Psoas muscle (tissue), 8 donors: ENCODE data around the gene CCDC92. TPM values are rescaled to one million over a fixed set of nuclear protein-coding genes. Genes with fewer than 3 reads are reported as not detected.

Experiments
- ATAC-seq, 4 donors: fragments of 200-7000 bp; cut with Tn5 transposase; one replicate each; pipeline ENCODE4 v1.9.1; 2020; ENCODE audit warnings: moderate library complexity in 3 of 4, mild to moderate bottlenecking in 2 of 4
- DNase-seq, 2 donors: peaks; one replicate each; pipeline ENCODE4 v3.0.0-alpha.2; 2020
- H3K27ac ChIP-seq: fragments of 200-600 bp; one replicate; pipeline ENCODE4 v1.8.0; 2022
- H3K27me3 ChIP-seq, 3 donors: fragments of 200-600 bp in 1 of 3; one replicate each; pipeline versions ENCODE4 v1.6.1 to v1.8.0; 2013 to 2022; ENCODE audit warnings: low read length in 2 of 3, mild to moderate bottlenecking in 2 of 3, moderate library complexity in 1 of 3; ENCODE audit not compliant: insufficient read depth in 3 of 3
- H3K36me3 ChIP-seq, 2 donors: fragments of 200-600 bp in 1 of 2; one replicate each; pipeline versions ENCODE4 v1.6.1 to v1.8.0; 2013 to 2022; ENCODE audit warnings: low read depth in 1 of 2, mild to moderate bottlenecking in 1 of 2, moderate library complexity in 1 of 2; ENCODE audit not compliant: insufficient read depth in 1 of 2
- H3K4me1 ChIP-seq: fragments of 200-600 bp; one replicate; pipeline ENCODE4 v1.8.0; 2022
- H3K4me3 ChIP-seq: fragments of 200-600 bp; one replicate; pipeline ENCODE4 v1.8.0; 2022; ENCODE audit warnings: mild to moderate bottlenecking
- H3K9me3 ChIP-seq: fragments of 200-600 bp; one replicate; pipeline ENCODE4 v1.8.0; 2022
- WGBS, 3 donors: extraction: QIAGEN DNeasy Blood & Tissue Kit; methylation state at CpG; one replicate each; pipeline versions ENCODE4 v1.1.6 to v1.1.7; 2013; 5-methylcytosine and 5-hydroxymethylcytosine counted together
- intact Hi-C, 2 donors: fragments of 100-400 bp; cut with DNase I; formaldehyde crosslinking; loops; one replicate each; pipeline versions ENCODE4 v1.11.0 to v1.14.2; 2022
- polyA plus RNA-seq, 3 donors: library from polyadenylated mRNA; stranded (reverse); fragments of 200-250 nt; gene quantifications; one replicate each; pipeline ENCODE4 v1.2.3, GENCODE V29; 2013
- total RNA-seq, 4 donors: library from RNA; stranded (reverse); fragmentation: NEBNext Ultra II Directional in 2 of 4; extraction: Animal tissue kit (Norgen Biotek cat#: 25700) in 2 of 4; gene quantifications; one replicate each; pipeline versions ENCODE4 v1.2.1 to v1.2.4, GENCODE V29; 2021 to 2023
- TF ChIP-seq, protein P1 (sequence below): fragments of 200-600 bp; IDR thresholded peaks from one replicate; pipeline ENCODE4 v1.8.0; 2022; ENCODE audit warnings: antibody characterized with exemption
- donor health status: healthy with polysubstance abuse.
- donor health status: DM: no; HTN: no; CAD: no; lungs with moderate emphysema.
- donor health status: Bipolar disorder and iron deficiency.
- donor health status: healthy.
- donor health status: DM: yes; HTN: yes; CAD: no.
- donor health status: DM: no; HTN: no; CAD: no.
- donor health status: DM: no; HTN: no; CAD: no.
- donor health status: DM: yes; HTN: yes; CAD: no.

Gene CCDC92
- total and polyA plus RNA-seq, 7 donors, result 27.9 to 83.2 (median 41.1) TPM

DNA sequence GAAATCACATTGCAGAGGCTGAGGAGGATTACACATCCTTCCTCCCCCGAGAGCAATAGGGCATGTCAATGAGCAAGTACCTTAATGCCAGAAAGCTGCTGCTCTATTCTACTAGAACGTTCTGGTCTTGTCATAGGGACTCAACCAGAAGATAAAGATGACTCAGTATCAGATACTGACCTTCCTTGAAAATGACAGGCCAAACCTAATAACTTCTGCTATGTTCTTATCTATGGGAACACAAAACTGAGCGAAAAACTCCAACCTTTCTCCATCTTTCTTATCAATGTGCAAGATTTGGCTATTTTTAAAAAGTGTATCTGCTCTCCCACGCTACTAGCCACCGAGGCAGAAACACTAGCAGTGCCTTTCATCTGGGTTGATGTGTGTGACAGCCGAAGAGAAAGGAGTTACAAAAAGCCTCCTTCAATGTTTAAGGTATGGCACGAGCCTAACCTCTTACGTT is 5.5 kb downstream of the CCDC92 start:
- intact Hi-C loops, result loop anchor here in 1 of 2 donors (10.0 kb wide), 1 partner anchor 242 kb away; no protein-coding TSS in a partner anchor
- DNase-seq (no peak), ATAC-seq (no peak)
- Histone ChIP-seq H3K4me3 (no peak overlapping the region), H3K27me3 (no peaks in the 10 kb centered on the region), H3K36me3 (peaks cover 2 to 5% of the 10 kb centered on the region in 2 donors), H3K9me3 (no peaks in the 10 kb centered on the region), H3K4me1 (peaks cover 11% of the 10 kb centered on the region), H3K27ac (no peak overlapping the region)
- WGBS, 3 donors, result 87 to 90% (median 88%) methylated on average over 8 of the region's 8 CpGs
- TF ChIP-seq, protein P1, sequence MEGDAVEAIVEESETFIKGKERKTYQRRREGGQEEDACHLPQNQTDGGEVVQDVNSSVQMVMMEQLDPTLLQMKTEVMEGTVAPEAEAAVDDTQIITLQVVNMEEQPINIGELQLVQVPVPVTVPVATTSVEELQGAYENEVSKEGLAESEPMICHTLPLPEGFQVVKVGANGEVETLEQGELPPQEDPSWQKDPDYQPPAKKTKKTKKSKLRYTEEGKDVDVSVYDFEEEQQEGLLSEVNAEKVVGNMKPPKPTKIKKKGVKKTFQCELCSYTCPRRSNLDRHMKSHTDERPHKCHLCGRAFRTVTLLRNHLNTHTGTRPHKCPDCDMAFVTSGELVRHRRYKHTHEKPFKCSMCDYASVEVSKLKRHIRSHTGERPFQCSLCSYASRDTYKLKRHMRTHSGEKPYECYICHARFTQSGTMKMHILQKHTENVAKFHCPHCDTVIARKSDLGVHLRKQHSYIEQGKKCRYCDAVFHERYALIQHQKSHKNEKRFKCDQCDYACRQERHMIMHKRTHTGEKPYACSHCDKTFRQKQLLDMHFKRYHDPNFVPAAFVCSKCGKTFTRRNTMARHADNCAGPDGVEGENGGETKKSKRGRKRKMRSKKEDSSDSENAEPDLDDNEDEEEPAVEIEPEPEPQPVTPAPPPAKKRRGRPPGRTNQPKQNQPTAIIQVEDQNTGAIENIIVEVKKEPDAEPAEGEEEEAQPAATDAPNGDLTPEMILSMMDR, result no peak

DNA sequence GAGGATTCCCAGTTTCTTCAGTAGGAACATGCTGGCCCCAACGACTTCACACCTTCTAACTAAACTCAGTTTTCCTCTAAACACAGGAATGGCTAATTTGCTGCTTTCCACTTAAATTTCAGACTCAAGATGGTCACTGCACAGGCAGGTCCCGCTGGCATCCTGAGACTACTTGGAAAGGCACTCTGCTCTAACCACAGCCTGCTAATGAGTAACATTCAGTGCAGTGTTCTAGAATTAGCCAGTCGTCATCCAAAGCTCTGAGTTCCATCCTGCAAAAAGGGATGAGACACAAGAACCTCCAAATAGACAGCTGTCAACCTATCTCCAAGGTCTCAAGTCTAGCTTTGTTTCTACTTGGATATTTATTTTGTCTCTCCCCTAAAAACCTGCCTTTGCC is 6.0 kb downstream of the CCDC92 start:
- WGBS, 3 donors, result 81 to 88% (median 81%) methylated on average over 3 of the region's 3 CpGs
- no peaks in the 10 kb centered on the region for H3K9me3 ChIP-seq
- intact Hi-C loops, result loop anchor here in 1 of 2 donors (10.0 kb wide), 1 partner anchor 242 kb away; no protein-coding TSS in a partner anchor
- peaks cover 2 to 5% of the 10 kb centered on the region in 2 donors for H3K36me3 ChIP-seq
- ATAC-seq (peak in 1 of 4 donors; percentile 42), DNase-seq (no peak)
- TF ChIP-seq, protein P1, result no peak
- H3K4me1 ChIP-seq, result peaks cover 10% of the 10 kb centered on the region
- no peaks in the 10 kb centered on the region for H3K27me3 ChIP-seq
- H3K4me3 ChIP-seq, result no peak overlapping the region
- H3K27ac ChIP-seq, result no peak overlapping the region

DNA sequence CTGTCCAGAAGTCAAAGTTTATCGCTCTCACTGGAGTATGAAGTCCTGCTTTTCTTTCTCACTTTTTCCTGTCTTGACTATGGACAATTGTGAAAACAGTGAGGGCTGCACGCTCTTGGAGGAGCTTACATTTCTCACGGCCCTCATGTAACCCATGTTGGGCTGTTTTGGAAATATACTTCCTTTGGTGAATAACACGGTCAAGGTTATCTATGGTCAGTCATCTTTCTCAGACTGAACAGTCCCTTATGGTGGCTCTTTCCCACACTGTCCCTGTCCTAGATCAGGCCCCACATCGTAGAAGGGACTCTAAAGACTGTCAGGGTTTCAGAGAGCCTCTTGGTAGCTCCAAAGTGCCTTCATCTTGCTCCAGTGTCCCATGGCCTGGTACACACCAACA is 7.2 kb downstream of the CCDC92 start:
- H3K36me3 ChIP-seq, result peaks cover 2 to 5% of the 10 kb centered on the region in 2 donors
- WGBS, 3 donors, result 62 to 68% (median 63%) methylated on average over 5 of the region's 5 CpGs

DNA sequence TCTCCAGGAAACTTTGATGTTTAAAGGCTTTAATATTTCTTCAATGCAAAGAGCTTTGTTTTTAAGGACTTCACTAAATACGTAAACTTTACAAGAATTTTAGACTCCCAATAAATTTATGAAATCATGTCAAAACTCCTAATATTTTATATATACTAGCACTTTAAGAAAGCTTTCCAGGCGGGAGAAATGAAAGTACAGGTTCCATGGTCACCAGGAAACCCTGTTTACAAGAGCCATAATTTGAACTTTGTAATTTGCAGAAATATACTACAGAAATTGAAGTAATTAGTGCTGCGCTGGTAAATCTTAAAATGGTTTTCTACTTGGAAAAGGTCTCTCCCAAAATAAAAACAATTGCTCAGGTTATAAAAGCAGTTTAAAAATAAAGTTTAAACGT is 8.8 kb downstream of the CCDC92 start:
- Histone ChIP-seq H3K9me3 (no peaks in the 10 kb centered on the region), H3K4me3 (no peak overlapping the region), H3K4me1 (peaks cover 2% of the 10 kb centered on the region), H3K27ac (no peak overlapping the region), H3K27me3 (no peaks in the 10 kb centered on the region), H3K36me3 (peaks cover 2 to 5% of the 10 kb centered on the region in 2 donors)
- intact Hi-C loops, result loop anchor here in 1 of 2 donors (10.0 kb wide), 1 partner anchor 239 kb away; no protein-coding TSS in a partner anchor
- DNase-seq, result no peak
- TF ChIP-seq, protein P1, result no peak
- no peak for ATAC-seq
- WGBS, 3 donors, result 93 to 97% (median 95%) methylated on average over 4 of the region's 4 CpGs

More for the DNA sequence above, 7.2 kb downstream of the CCDC92 start:
- Histone ChIP-seq H3K9me3 (no peaks in the 10 kb centered on the region), H3K27ac (no peak overlapping the region), H3K27me3 (no peaks in the 10 kb centered on the region), H3K4me3 (no peak overlapping the region), H3K4me1 (peaks cover 5% of the 10 kb centered on the region)
- ATAC-seq (no peak), DNase-seq (no peak)
- TF ChIP-seq, protein P1, result no peak
- intact Hi-C loops, result loop anchor here in 1 of 2 donors (10.0 kb wide), 1 partner anchor 241 kb away; no protein-coding TSS in a partner anchor

DNA sequence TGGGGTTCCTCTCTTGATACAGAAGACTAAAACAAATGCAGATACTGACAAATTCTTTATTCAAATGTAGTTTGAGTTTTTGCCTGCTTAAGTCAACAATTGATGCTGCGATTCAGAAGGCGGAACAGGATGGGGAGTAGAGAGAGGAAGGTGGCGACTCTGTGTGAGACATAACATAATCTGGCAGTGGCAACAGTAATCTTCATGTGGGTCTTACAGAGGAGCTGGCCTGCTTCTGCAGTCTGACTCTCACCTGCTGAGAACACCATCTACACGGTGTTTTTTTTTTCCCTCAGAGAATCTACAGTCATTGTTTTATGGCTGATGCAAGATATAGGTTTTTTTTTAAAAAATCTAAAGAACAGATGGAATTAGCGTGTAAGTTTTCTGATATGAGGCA is 10.1 kb downstream of the CCDC92 start:
- H3K9me3 ChIP-seq, result no peaks in the 10 kb centered on the region
- DNase-seq (no peak), ATAC-seq (no peak)
- intact Hi-C loops, result loop anchor here in 1 of 2 donors (10.0 kb wide), 1 partner anchor 238 kb away; no protein-coding TSS in a partner anchor
- WGBS, 3 donors, result 76 to 85% (median 77%) methylated on average over 5 of the region's 5 CpGs
- no peak overlapping the region for H3K27ac ChIP-seq
- TF ChIP-seq, protein P1, result no peak
- no peak overlapping the region for H3K4me3 ChIP-seq
- H3K27me3 ChIP-seq, result no peaks in the 10 kb centered on the region
- peaks cover 0 to 4% of the 10 kb centered on the region in 2 donors for H3K36me3 ChIP-seq
- no peaks in the 10 kb centered on the region for H3K4me1 ChIP-seq
